Fibroblast of lung (primary cell): ENCODE data around the gene RAB8B.

ENCODE experiments used
- CTCF ChIP-seq, 2 donors: IDR thresholded peaks in 1 of 2; conservative IDR thresholded peaks in 1 of 2; 1 replicate in 1 of 2; 2 replicates in 1 of 2; pipeline ENCODE4 v1.5.1; 2011 to 2012; ENCODE audit warnings: low read length in 2 of 2, control low read depth in 1 of 2, inconsistent platforms in 1 of 2, low read depth in 1 of 2, mild to moderate bottlenecking in 1 of 2
- EZH2 ChIP-seq: IDR thresholded peaks from 2 replicates; pipeline ENCODE4 v1.5.1; 2012; ENCODE audit warnings: low read length, control low read depth, mild to moderate bottlenecking; ENCODE audit errors: missing control alignments

GRCh38 chr15:63288778-63289378 lies 99.5 kb downstream of the RAB8B start:
- TF ChIP-seq EZH2 (no peak), CTCF (conservative IDR thresholded peaks at IDR 0.05 in 1 of 2, IDR thresholded peaks at IDR 0.05 in 1 of 2; ENCODE audit: low read depth in 1 of 2, low read length in 2 of 2) (peak; percentile 46 to 64)
